K562 (cell line): Measurements from ENCODE around the gene MAP3K4. TPM values are rescaled to one million over a fixed set of nuclear protein-coding genes. Genes with fewer than 3 reads are reported as not detected.

Source experiments
- BRD4 ChIP-seq: fragments of 200-600 bp; sonication (generic); IDR thresholded peaks from 2 replicates; pipeline ENCODE4 v1.6.1; 2017; ENCODE audit warnings: inconsistent platforms
- CBX1 ChIP-seq: sonication (generic); IDR thresholded peaks from 2 replicates; pipeline ENCODE4 v1.6.1; 2016; ENCODE audit warnings: antibody characterized with exemption, low read depth, mild to moderate bottlenecking
- DDX20 ChIP-seq: fragments of 450-650 bp; IDR thresholded peaks from 2 replicates; pipeline ENCODE4 v1.6.1; 2016; ENCODE audit warnings: missing genetic modification characterization, low read depth, mild to moderate bottlenecking, missing compliant biosample characterization, moderate library complexity
- HDAC1 ChIP-seq, 2 experiments: fragments of 450-650 bp; IDR thresholded peaks; 2 replicates each; pipeline ENCODE4 v1.6.1; 2016 to 2017; ENCODE audit warnings: inconsistent platforms in 1 of 2, mild to moderate bottlenecking in 1 of 2, moderate library complexity in 1 of 2
- JUND ChIP-seq, 2 experiments: IDR thresholded peaks; 2 replicates in 1 of 2; 3 replicates in 1 of 2; pipeline ENCODE4 v1.6.1; 2011; ENCODE audit warnings: borderline replicate concordance in 2 of 2, low read depth in 2 of 2, low read length in 2 of 2, improper control_type of control experiment in 1 of 2, missing biosample characterization in 1 of 2, missing genetic modification characterization in 1 of 2, missing genetic modification reagents in 1 of 2
- KLF13 ChIP-seq: fragments of 450-650 bp; IDR thresholded peaks from 2 replicates; pipeline ENCODE4 v1.6.1; 2016; ENCODE audit warnings: missing genetic modification characterization, low read depth, mild to moderate bottlenecking, missing compliant biosample characterization, moderate library complexity, borderline replicate concordance
- MAFK ChIP-seq: IDR thresholded peaks from 2 replicates; pipeline ENCODE4 v1.6.1; 2011; ENCODE audit warnings: low read length, improper control_type of control experiment
- NFE2L1 ChIP-seq: fragments of 450-650 bp; IDR thresholded peaks from 2 replicates; pipeline ENCODE4 v1.6.1; 2016; ENCODE audit warnings: missing genetic modification characterization, low read depth, mild to moderate bottlenecking, missing compliant biosample characterization, moderate library complexity, borderline replicate concordance
- SMARCB1 ChIP-seq: IDR thresholded peaks from 2 replicates; pipeline ENCODE4 v1.6.1; 2011; ENCODE audit warnings: improper control_type of control experiment, low read depth; ENCODE audit not compliant: insufficient read length
- ZNF121 ChIP-seq: sonication (generic); formaldehyde crosslinking; conservative IDR thresholded peaks from 2 replicates; pipeline ENCODE4 v1.8.0; 2022; ENCODE audit warnings: missing genetic modification reagents
- ZNF274 ChIP-seq: IDR thresholded peaks from 2 replicates; pipeline ENCODE4 v1.6.1; 2011; ENCODE audit warnings: low read depth, mild to moderate bottlenecking, low read length, moderate library complexity, borderline replicate concordance
- ZNF311 ChIP-seq: fragments of 250-450 bp; sonication (Bioruptor Pico); IDR thresholded peaks from 2 replicates; pipeline ENCODE4 v1.4.0; 2020; ENCODE audit warnings: mild to moderate bottlenecking, moderate library complexity
- ZNF778 ChIP-seq: fragments of 450-650 bp; formaldehyde crosslinking; IDR thresholded peaks from 2 replicates; pipeline ENCODE4 v1.4.0; 2020; ENCODE audit warnings: mild to moderate bottlenecking, moderate library complexity
- polyA plus RNA-seq, 8 experiments: library from polyadenylated mRNA; depleted of rRNA in 4 of 8; stranded (reverse) in 5 of 8; unstranded in 3 of 8; fragments of >200 nt; fragmentation: Nextera tagmentation in 2 of 8; fragmentation: Illumina TruSeq in 1 of 8; extraction: Ambion mirVana in 2 of 8; extraction: Trizol in 1 of 8; gene quantifications; 2 replicates each; pipeline versions ENCODE4 v1.2.1 to v1.2.3, GENCODE V29; 2011 to 2014; ENCODE audit warnings: inconsistent platforms in 1 of 8, missing spikeins in 1 of 8
- total RNA-seq, 7 experiments: library from RNA; depleted of rRNA in 6 of 7; stranded (reverse); fragments of >200 nt in 6 of 7; fragmentation: Illumina TruSeq in 2 of 7; extraction: Trizol in 2 of 7; gene quantifications; 2 replicates each; pipeline versions ENCODE4 v1.2.1 to v1.2.3, GENCODE V29; 2011 to 2021; ENCODE audit warnings: low replicate concordance in 1 of 7
- TF ChIP-seq, protein P1 (sequence below): sonication (generic); formaldehyde crosslinking; IDR thresholded peaks from 2 replicates; pipeline ENCODE4 v1.8.0; 2022; ENCODE audit warnings: mild to moderate bottlenecking, missing genetic modification reagents
- TF ChIP-seq, protein P2 (sequence below): fragments of 250-450 bp; sonication (Bioruptor Pico); IDR thresholded peaks from 2 replicates; pipeline ENCODE4 v1.4.0; 2020; ENCODE audit warnings: mild to moderate bottlenecking, moderate library complexity, borderline replicate concordance
- TF ChIP-seq, protein P3 (sequence below): sonication (generic); formaldehyde crosslinking; IDR thresholded peaks from 2 replicates; pipeline ENCODE4 v1.8.0; 2022; ENCODE audit warnings: missing genetic modification reagents, mild to moderate bottlenecking, borderline replicate concordance
- TF ChIP-seq, protein P4 (sequence below): sonication (generic); formaldehyde crosslinking; IDR thresholded peaks from 2 replicates; pipeline ENCODE4 v1.8.0; 2022; ENCODE audit warnings: mild to moderate bottlenecking, missing genetic modification reagents

The MAP3K4 gene
- total and polyA plus RNA-seq, 9 of the 15 experiments (the other 6 are each of a cell fraction or from before 2014, with no cell fraction given): 21.0 to 77.2 (median 48.9) TPM

DNA sequence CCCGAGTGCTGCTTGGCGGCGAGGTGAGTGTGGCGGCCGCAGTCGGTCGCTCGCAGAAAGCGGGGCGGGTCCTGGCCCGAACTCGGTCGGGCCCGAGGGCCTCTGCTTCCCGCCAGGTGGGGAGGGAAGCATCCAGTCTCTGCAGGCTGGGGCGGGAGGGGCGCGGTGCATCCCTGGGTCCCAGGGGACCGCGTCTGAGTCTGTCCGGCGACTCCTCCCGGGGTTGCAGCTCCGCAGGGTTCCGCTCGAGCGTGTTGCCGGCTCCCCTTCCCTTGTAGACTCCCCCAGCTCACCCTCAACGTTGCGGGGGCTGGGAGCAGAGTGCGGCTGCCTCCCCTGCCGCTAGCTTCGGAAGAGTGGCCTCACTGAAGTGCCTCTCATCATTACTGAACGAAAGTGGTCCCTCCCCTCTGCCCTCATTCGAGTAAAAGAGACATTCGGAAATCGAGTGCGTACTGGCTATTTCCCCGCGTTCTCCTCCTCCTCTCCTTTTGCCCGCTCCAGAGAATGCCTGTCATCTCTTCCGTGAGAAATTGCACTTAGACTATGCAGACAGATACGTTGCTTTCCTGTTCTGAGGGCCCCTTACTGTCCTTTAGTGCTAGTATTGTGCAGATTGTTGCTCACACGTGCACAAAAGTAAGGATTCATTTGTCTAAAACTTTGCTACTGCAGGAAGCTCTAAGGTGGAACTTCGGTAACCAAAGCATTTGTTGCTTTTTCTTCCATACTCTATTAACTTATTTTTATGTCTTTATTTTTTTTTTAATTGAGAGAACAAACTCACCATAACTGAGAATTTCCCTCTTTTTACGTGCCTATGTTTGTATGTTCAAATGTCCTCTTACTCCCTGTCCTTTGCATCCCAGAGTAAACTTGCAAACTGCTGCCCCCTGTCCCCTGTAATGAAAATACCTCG, 751 bp downstream of the MAP3K4 start (continued):
- no peak for TF ChIP-seq ZNF274
- peak in 1 of 2 experiments; percentile 50; a peak in 2 of 4 replicates for TF ChIP-seq HDAC1 (IDR thresholded peaks at IDR 0.05)
- TF ChIP-seq DDX20 (tag): no peak
- no peak for TF ChIP-seq ZNF121 (CRISPR knock-in tag)
- TF ChIP-seq ZNF311 (CRISPR knock-in tag): no peak
- TF ChIP-seq CBX1: no peak
- TF ChIP-seq NFE2L1 (tag): no peak
- TF ChIP-seq, protein P1, sequence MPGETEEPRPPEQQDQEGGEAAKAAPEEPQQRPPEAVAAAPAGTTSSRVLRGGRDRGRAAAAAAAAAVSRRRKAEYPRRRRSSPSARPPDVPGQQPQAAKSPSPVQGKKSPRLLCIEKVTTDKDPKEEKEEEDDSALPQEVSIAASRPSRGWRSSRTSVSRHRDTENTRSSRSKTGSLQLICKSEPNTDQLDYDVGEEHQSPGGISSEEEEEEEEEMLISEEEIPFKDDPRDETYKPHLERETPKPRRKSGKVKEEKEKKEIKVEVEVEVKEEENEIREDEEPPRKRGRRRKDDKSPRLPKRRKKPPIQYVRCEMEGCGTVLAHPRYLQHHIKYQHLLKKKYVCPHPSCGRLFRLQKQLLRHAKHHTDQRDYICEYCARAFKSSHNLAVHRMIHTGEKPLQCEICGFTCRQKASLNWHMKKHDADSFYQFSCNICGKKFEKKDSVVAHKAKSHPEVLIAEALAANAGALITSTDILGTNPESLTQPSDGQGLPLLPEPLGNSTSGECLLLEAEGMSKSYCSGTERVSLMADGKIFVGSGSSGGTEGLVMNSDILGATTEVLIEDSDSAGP (CRISPR knock-in tag): no peak; the same call in 1 of the 2 replicates
- TF ChIP-seq, protein P2, sequence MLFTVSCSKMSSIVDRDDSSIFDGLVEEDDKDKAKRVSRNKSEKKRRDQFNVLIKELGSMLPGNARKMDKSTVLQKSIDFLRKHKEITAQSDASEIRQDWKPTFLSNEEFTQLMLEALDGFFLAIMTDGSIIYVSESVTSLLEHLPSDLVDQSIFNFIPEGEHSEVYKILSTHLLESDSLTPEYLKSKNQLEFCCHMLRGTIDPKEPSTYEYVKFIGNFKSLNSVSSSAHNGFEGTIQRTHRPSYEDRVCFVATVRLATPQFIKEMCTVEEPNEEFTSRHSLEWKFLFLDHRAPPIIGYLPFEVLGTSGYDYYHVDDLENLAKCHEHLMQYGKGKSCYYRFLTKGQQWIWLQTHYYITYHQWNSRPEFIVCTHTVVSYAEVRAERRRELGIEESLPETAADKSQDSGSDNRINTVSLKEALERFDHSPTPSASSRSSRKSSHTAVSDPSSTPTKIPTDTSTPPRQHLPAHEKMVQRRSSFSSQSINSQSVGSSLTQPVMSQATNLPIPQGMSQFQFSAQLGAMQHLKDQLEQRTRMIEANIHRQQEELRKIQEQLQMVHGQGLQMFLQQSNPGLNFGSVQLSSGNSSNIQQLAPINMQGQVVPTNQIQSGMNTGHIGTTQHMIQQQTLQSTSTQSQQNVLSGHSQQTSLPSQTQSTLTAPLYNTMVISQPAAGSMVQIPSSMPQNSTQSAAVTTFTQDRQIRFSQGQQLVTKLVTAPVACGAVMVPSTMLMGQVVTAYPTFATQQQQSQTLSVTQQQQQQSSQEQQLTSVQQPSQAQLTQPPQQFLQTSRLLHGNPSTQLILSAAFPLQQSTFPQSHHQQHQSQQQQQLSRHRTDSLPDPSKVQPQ (CRISPR knock-in tag): no peak
- no peak; the same call in 1 of the 2 replicates for TF ChIP-seq MAFK
- no peak for TF ChIP-seq ZNF778 (CRISPR knock-in tag)
- TF ChIP-seq, protein P3, sequence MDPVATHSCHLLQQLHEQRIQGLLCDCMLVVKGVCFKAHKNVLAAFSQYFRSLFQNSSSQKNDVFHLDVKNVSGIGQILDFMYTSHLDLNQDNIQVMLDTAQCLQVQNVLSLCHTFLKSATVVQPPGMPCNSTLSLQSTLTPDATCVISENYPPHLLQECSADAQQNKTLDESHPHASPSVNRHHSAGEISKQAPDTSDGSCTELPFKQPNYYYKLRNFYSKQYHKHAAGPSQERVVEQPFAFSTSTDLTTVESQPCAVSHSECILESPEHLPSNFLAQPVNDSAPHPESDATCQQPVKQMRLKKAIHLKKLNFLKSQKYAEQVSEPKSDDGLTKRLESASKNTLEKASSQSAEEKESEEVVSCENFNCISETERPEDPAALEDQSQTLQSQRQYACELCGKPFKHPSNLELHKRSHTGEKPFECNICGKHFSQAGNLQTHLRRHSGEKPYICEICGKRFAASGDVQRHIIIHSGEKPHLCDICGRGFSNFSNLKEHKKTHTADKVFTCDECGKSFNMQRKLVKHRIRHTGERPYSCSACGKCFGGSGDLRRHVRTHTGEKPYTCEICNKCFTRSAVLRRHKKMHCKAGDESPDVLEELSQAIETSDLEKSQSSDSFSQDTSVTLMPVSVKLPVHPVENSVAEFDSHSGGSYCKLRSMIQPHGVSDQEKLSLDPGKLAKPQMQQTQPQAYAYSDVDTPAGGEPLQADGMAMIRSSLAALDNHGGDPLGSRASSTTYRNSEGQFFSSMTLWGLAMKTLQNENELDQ (CRISPR knock-in tag): 0 out of 2 replicates have a peak, but pooled peaks have one; percentile 12
- peak; percentile 55; the same call in 1 of the 2 replicates for TF ChIP-seq JUND (IDR thresholded peaks at IDR 0.05; ENCODE audit: borderline replicate concordance, low read depth, low read length)
- TF ChIP-seq JUND (tag; IDR thresholded peaks at IDR 0.05; ENCODE audit: borderline replicate concordance, low read depth, low read length): no peak
- TF ChIP-seq SMARCB1: no peak
- TF ChIP-seq, protein P4, sequence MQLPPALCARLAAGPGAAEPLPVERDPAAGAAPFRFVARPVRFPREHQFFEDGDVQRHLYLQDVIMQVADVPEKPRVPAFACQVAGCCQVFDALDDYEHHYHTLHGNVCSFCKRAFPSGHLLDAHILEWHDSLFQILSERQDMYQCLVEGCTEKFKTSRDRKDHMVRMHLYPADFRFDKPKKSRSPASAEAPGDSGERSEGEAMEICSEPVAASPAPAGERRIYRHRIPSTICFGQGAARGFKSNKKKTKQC (CRISPR knock-in tag): no peak
- no peak for TF ChIP-seq BRD4
- TF ChIP-seq KLF13: no peak
